Sigmoid colon (tissue), 4 donors: Measurements from ENCODE around the gene NKPD1.

Experiments used
- CTCF ChIP-seq, 4 experiments: fragments of 450-650 bp in 3 of 4; fragments of 200-600 bp in 1 of 4; IDR thresholded peaks; one replicate each; pipeline ENCODE4 v1.5.1; 2016 to 2019; ENCODE audit warnings: antibody characterized with exemption in 4 of 4, mild to moderate bottlenecking in 3 of 4, moderate library complexity in 2 of 4
- EP300 ChIP-seq, 4 donors: sonication (generic); formaldehyde crosslinking; IDR thresholded peaks; one replicate each; pipeline ENCODE4 v1.6.1; 2017; ENCODE audit warnings: antibody characterized with exemption in 4 of 4
- POLR2A ChIP-seq, 2 donors: fragments of 450-650 bp; IDR thresholded peaks; one replicate each; pipeline ENCODE4 v1.6.1; 2016; ENCODE audit warnings: antibody characterized with exemption in 2 of 2, mild to moderate bottlenecking in 2 of 2, moderate library complexity in 2 of 2

GRCh38 chr19:45150751-45151281 is 10.0 kb downstream of the NKPD1 start:
- TF ChIP-seq CTCF (IDR thresholded peaks at IDR 0.05) (no peak), POLR2A (IDR thresholded peaks at IDR 0.05) (no peak), EP300 (IDR thresholded peaks at IDR 0.05) (no peak)
